HFFc6 (cell line): ENCODE data around the gene HEXIM1. TPM values are rescaled to one million over a fixed set of nuclear protein-coding genes. Genes with fewer than 3 reads are reported as not detected.
A peak's percentile ranks its signal among the peaks of the same experiment; 100 is the strongest.

Experiments
- DNase-seq: peaks from one replicate; pipeline ENCODE4 v3.0.0-alpha.2; 2018
- H3K27ac Mint-ChIP-seq: 2 replicates; pipeline ENCODE4 v1.8.0; 2020; ENCODE audit warnings: mild to moderate bottlenecking, mixed read lengths
- H3K27me3 Mint-ChIP-seq: 2 replicates; pipeline ENCODE4 v1.8.0; 2021; ENCODE audit warnings: mild to moderate bottlenecking, moderate library complexity, mixed read lengths; ENCODE audit not compliant: insufficient read depth
- H3K36me3 Mint-ChIP-seq: 2 replicates; pipeline ENCODE4 v1.8.0; 2021; ENCODE audit warnings: low read depth, mixed read lengths
- H3K4me1 Mint-ChIP-seq: 2 replicates; pipeline ENCODE4 v1.8.0; 2020; ENCODE audit warnings: low read depth, mixed read lengths
- H3K4me3 Mint-ChIP-seq: 2 replicates; pipeline ENCODE4 v1.8.0; 2020; ENCODE audit warnings: mild to moderate bottlenecking, moderate library complexity, mixed read lengths
- H3K9me3 Mint-ChIP-seq: 2 replicates; pipeline ENCODE4 v1.8.0; 2020; ENCODE audit warnings: mild to moderate bottlenecking, mixed read lengths
- CTCF ChIP-seq: fragments of 200-600 bp; sonication (generic); IDR thresholded peaks from 2 replicates; pipeline ENCODE4 v1.5.0; 2021; ENCODE audit warnings: antibody characterized with exemption, mild to moderate bottlenecking
- total RNA-seq, 6 experiments: library from RNA; stranded (reverse); fragmentation: NEBNext Ultra II Directional; extraction: Animal tissue kit (Norgen Biotek cat#: 25700); gene quantifications; 2 replicates in 1 of 6; 3 replicates in 5 of 6; pipeline ENCODE4 v1.2.3, GENCODE V29; 2021

The HEXIM1 gene
- total RNA-seq, 6 experiments from 2014 or later, result 31.8 to 42.0 (median 34.5) TPM

GRCh38 chr17:45132572-45133463 lies 15.5 kb upstream of the HEXIM1 start:
- Mint-ChIP-seq H3K27ac (peak overlapping the region; percentile 94), H3K4me3 (peak overlapping the region; percentile 92), H3K9me3 (no peaks in the 10 kb centered on the region), H3K27me3 (no peaks in the 10 kb centered on the region), H3K36me3 (no peaks in the 10 kb centered on the region), H3K4me1 (peaks cover 50% of the 10 kb centered on the region)
- peak; percentile 82 for TF ChIP-seq CTCF
- DNase-seq, result peak; percentile 77

- Mint-ChIP-seq H3K36me3 (no peaks in the 10 kb centered on the region), H3K27me3 (peaks cover 1% of the 10 kb centered on the region; the same call in 1 of the 2 replicates), H3K9me3 (no peaks in the 10 kb centered on the region), H3K27ac (peak within 1 kb of the TSS; percentile 68), H3K4me1 (peaks cover 24% of the 10 kb centered on the region), H3K4me3 (peak within 1 kb of the TSS; percentile 88)
- DNase-seq, result peak; percentile 96
- TF ChIP-seq CTCF, result peak; percentile 100
These were observed 12.9 kb upstream of the HEXIM1 start, which contains the start of gene ACBD4 for GRCh38 chr17:45135192-45135977. TSS of gene ACBD4 (plus strand) at chr17:45135687. CDS start at chr17:45136145, 458 bp downstream.

- Mint-ChIP-seq H3K4me1 (peaks cover 16% of the 10 kb centered on the region), H3K27me3 (peaks cover 1% of the 10 kb centered on the region; the same call in 1 of the 2 replicates), H3K27ac (peak overlapping the region; percentile 68), H3K36me3 (no peaks in the 10 kb centered on the region), H3K4me3 (peak overlapping the region; percentile 88), H3K9me3 (no peaks in the 10 kb centered on the region)
- no peak for TF ChIP-seq CTCF
- DNase-seq, result no peak
These were observed 12.1 kb upstream of the HEXIM1 start for GRCh38 chr17:45135978-45136791.

DNA sequence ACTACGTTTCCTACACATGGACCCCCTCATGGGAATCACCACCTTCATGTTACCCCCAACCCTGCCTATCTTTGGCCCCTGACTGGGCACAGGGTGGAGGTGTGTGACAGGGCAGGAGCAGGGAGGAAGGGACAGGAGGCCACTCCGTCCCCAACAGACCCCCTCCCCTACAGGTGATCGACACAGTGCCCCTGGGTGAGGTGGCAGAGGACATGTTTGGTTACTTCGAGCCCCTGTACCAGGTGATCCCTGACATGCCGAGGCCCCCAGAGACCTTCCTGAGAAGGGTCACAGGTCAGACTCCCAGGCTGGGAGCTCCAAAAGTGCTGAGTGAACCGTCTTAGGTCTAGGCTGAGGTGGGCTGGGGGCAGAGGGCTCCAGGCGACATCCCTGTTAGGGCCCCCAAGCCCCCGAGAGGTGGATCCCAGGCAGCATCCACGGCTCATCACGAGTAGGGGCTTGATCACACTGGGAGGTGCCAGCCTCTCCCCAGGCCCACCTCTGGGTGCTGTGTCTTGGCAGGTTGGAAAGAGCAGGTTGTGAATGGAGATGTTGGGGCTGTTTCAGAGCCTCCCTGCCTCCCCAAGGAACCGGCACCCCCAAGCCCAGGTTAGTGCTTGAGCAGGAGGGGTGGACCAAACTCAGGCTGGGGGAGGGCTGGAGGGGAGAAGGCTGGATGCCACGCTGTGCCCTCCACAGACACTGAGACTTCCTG lies 11.3 kb upstream of the HEXIM1 start:
- Mint-ChIP-seq H3K36me3 (no peaks in the 10 kb centered on the region), H3K9me3 (no peaks in the 10 kb centered on the region), H3K4me3 (no peak overlapping the region), H3K4me1 (peaks cover 12% of the 10 kb centered on the region), H3K27ac (no peak overlapping the region), H3K27me3 (peaks cover 1% of the 10 kb centered on the region; the same call in 1 of the 2 replicates)
- DNase-seq, result no peak
- TF ChIP-seq CTCF, result no peak
